VCaP (cell line): ENCODE measurements around the gene SOX15.

Experiments
- H3K27ac ChIP-seq: fragments of 450-650 bp; 2 replicates; pipeline ENCODE4 v1.5.1; 2017
- CTCF ChIP-seq: fragments of 450-650 bp; conservative IDR thresholded peaks from 2 replicates; pipeline ENCODE4 v1.5.1; 2017; ENCODE audit warnings: mild to moderate bottlenecking, moderate library complexity

The SOX15 gene

GRCh38 chr17:7589891-7590691 lies at the start of gene SOX15:
TSS of gene SOX15 (minus strand) at chr17:7590094. CDS start at chr17:7589676, 418 bp downstream.
- no peak within 1 kb of the TSS for H3K27ac ChIP-seq
- no peak for TF ChIP-seq CTCF

GRCh38 chr17:7636163-7636562 lies 46.3 kb upstream of the SOX15 start:
- no peak for TF ChIP-seq CTCF
- no peak overlapping the region for H3K27ac ChIP-seq

- TF ChIP-seq CTCF, result peak; percentile 32
- H3K27ac ChIP-seq, result no peak overlapping the region
These were observed 44.5 kb upstream of the SOX15 start for GRCh38 chr17:7634384-7634783.

- H3K27ac ChIP-seq, result no peak overlapping the region
- no peak for TF ChIP-seq CTCF
These were observed 43.2 kb upstream of the SOX15 start for GRCh38 chr17:7633093-7633492.

GRCh38 chr17:7632492-7632894 lies 42.6 kb upstream of the SOX15 start:
- TF ChIP-seq CTCF, result peak; percentile 62
- H3K27ac ChIP-seq, result no peak overlapping the region

GRCh38 chr17:7631398-7632380 lies 41.8 kb upstream of the SOX15 start:
- no peak overlapping the region for H3K27ac ChIP-seq
- no peak for TF ChIP-seq CTCF

GRCh38 chr17:7629939-7630571 lies 40.2 kb upstream of the SOX15 start, which contains the start of gene SHBG:
TSS of gene SHBG (plus strand) at chr17:7630135. CDS start at chr17:7630173, 38 bp downstream.
- no peak for TF ChIP-seq CTCF
- H3K27ac ChIP-seq, result no peak within 1 kb of the TSS
